ENCODE data around the gene NLGN1.

NLGN1 gene

DNA sequence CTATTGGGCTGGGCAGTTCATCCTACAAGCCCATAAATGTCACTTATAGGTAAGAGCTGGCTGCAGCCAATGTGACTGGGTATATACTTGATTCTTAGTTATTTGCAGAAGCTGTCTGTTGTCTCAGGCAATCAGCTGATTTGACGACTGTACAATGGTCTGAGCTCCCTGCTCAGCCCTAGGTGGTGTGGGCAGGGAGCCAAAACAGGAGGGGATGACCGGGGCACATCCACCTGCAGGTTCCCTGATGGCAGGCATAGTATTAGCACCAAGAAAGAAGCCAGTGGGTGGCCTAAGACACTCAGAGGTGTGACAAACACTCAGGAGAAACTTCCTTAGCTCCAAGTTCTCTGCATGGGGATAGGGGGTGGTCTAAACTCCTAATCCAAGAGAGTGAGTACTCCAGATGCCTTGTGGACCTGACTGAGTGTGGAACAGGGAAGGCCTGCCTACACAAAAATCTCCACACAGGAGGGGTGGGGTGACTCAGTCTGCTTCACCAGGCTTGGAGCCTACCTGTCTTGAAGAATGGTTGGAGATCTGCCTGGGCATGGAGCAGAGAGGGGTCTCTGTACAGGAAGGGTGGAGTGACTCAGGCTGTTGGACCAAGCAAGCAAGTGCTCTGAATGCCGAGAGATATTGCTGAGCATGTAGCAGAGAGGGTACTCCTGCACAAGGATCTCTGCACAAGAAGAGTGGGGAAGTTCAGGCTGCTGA lies 771.2 kb downstream of the NLGN1 start:
- H3K4me3 ChIP-seq (ENCODE audit: low read length), result no peak overlapping the region
- no peak for TF ChIP-seq ZNF274 (IDR thresholded peaks at IDR 0.05; ENCODE audit: low read depth, low read length)

DNA sequence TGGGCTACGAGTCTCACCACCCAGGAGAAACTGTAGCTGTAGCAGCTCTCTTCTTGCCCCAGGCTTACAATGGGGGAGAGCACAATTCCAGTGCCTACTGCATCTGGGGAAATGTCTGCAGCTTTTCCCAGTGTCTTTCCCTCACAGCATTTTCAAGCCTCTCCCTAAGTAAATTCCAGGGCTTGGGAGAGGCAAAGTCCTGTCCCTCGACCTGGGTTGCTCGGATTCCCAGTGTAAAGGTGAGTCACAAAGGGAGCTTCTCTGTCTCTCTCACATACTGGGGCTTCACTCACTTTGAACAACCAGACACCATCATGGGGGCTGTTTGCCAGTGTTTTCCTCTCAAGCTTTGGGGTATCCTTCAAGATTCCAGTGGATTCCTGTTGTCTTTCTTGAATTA lies 772.2 kb downstream of the NLGN1 start:
- no peak for TF ChIP-seq ZNF274 (IDR thresholded peaks at IDR 0.05; ENCODE audit: low read depth, low read length)
- no peak overlapping the region for H3K4me3 ChIP-seq (ENCODE audit: low read length)

DNA sequence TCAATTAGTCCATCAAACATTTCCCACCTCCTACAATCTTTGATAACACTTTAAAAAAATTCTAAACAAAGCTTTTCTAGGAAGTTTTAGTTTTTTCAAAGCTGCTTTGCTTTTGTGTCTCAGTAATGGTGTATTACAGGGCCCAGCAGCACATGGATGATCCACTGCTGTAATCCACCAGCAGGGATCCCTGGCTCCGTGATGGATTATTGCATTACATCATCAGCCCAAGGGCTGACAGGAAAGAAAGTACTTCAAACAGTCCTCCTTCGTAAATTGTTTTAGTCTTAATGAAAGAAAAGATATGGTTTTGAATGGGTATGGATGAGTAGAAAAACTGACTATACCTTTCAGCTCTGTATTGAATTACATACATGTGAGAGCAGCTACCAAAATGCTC lies 772.7 kb downstream of the NLGN1 start:
- no peak for TF ChIP-seq ZNF274 (IDR thresholded peaks at IDR 0.05; ENCODE audit: low read depth, low read length)
- no peak overlapping the region for H3K4me3 ChIP-seq (ENCODE audit: low read length)

DNA sequence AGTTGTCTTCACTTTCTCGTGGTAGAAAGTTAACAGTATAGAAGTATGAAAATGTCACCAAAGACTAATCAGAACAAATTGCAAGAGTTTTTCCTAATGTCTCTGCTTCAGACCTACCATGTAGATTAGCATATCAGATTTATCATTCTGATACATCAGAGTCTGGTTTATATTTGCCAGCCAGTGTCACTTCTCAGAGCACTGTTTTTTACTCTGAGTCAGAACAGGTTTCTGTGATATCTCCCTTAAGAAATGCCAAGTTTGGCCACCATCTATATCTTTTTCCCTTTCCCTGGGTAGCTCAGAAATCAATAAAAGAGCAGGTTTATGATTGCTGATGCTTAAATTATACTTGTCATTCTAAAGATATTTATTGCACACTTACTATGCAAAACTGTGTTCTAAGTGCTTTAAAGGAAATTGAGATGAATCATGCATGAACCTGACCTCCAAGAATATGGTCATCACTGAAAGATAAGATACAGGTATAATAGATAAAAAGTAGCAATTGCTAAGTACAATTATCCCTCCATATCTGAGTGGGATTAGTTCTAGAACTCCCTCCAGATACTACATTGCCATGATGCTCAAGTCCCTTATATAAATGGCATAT lies 788.9 kb downstream of the NLGN1 start:
- H3K4me3 ChIP-seq (ENCODE audit: low read length), result no peak overlapping the region
- TF ChIP-seq ZNF274 (IDR thresholded peaks at IDR 0.05; ENCODE audit: low read depth, low read length), result no peak

DNA sequence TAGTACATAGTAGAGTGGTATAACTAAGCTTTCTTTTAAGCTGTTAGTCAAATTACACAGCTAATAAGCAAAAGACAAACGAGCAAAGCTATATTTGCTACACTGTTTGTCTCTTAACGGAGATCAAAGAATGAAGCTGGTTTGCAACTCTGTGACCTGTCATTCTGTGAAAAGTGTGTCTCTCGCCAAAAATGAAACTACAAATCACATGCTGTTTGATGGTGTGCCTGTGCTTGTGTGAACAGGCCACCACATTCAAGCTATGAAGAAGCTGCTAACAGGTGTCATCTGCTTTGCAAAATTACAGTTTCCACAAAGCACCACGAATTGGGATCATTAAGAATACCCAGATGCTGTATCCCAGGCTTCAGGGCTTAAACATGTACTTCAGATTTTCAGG lies 793.8 kb downstream of the NLGN1 start:
- no peak overlapping the region for H3K4me3 ChIP-seq (ENCODE audit: low read length)

DNA sequence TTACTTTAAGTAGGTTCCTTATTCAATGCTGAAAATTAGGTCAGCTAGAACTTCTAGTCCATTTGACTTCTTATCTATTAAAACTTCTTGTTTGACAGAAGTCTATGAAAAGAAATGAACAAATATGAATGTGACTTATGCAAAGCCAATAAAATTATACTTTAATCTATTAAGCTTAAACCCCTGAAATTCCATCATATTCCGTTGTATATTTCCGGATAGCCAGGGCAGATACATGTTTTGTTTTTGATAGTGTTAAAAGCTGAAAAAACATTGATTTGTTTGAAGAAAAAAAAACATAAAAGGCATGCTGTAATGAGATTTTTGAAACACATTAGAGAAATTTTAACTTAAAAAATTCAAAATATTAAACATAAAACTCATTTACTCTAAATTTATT lies 794.4 kb downstream of the NLGN1 start:
- no peak overlapping the region for H3K4me3 ChIP-seq (ENCODE audit: low read length)
- TF ChIP-seq ZNF274 (IDR thresholded peaks at IDR 0.05; ENCODE audit: low read depth, low read length), result no peak

More for the DNA sequence above, 793.8 kb downstream of the NLGN1 start:
- TF ChIP-seq ZNF274 (IDR thresholded peaks at IDR 0.05; ENCODE audit: low read depth, low read length), result no peak

DNA sequence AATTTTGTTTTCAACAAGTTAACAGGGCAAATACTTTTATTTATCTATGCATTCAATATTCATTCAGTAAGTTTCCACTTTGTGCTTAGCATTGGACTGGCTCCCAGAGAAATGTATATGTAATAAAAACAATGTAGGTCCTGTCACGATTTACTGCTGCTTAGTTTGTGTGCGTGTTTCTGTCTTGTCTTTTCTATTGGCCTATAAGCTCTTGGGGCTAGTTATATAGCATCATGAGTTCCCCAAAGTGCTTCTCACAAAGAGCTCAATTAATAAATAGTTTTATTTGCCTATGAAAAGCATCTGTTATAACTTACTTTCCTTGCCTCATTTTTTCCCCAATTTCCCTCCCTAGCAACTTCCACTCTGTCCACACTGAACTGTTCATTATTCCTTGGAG lies 794.9 kb downstream of the NLGN1 start:
- TF ChIP-seq ZNF274 (IDR thresholded peaks at IDR 0.05; ENCODE audit: low read depth, low read length), result no peak
- no peak overlapping the region for H3K4me3 ChIP-seq (ENCODE audit: low read length)

DNA sequence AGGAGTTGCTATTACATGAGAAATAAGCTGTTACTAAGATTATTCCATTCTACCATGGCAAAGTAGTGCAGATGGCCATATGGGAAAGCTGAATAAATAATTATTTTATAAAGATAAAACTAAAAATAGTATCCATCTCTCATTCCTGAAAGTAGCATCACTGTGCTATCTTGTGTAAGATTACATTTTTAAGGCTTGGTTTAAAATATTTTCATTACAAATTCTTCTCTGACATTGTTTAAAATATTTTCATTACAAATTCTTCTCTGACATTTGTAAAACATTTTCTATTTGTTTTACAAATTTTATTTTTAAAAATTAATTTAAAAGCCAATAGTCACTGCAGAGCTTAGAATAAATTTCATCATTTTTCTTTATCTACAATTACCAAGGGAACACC lies 796.1 kb downstream of the NLGN1 start:
- H3K4me3 ChIP-seq (ENCODE audit: low read length), result no peak overlapping the region
- no peak for TF ChIP-seq ZNF274 (IDR thresholded peaks at IDR 0.05; ENCODE audit: low read depth, low read length)

DNA sequence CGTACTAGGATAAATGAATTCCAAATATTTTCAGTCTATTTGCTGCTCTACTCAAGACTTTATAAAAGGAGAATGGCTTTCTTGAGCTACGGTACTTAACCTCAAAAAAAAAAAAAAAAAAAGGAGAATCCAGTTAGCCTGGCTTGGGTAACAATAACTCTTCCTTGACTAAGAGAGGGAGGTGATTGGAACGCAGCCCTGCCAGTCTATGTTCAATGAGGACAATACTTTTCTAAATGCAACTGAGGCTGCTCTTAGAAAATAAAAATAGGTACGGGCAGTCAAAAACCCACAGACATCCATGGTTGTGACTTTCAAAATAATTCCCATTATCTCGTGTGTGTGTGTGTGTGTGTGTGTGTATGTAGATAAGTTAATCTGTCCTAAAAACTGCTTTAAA lies 799.9 kb downstream of the NLGN1 start:
- no peak for TF ChIP-seq ZNF274 (IDR thresholded peaks at IDR 0.05; ENCODE audit: low read depth, low read length)
- H3K4me3 ChIP-seq (ENCODE audit: low read length), result no peak overlapping the region

DNA sequence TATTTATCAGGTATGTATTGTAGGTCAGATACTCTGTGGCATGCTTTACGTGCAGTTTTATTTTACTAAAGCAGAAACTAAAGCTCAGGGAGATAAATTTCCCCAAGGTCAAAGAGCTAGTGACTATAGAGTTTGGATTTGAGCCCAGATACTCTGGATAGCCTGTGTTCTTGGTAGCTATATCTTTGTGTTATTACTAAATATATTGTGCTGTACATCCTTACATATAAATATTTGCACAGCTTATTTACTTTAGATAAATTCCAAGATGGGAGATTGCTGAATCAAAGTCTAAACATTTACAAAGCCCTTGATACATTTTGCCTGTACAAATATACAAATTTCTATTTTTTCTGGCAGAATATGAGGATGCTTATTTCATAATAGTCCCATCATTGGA lies 800.7 kb downstream of the NLGN1 start:
- no peak for TF ChIP-seq ZNF274 (IDR thresholded peaks at IDR 0.05; ENCODE audit: low read depth, low read length)
- no peak overlapping the region for H3K4me3 ChIP-seq (ENCODE audit: low read length)

DNA sequence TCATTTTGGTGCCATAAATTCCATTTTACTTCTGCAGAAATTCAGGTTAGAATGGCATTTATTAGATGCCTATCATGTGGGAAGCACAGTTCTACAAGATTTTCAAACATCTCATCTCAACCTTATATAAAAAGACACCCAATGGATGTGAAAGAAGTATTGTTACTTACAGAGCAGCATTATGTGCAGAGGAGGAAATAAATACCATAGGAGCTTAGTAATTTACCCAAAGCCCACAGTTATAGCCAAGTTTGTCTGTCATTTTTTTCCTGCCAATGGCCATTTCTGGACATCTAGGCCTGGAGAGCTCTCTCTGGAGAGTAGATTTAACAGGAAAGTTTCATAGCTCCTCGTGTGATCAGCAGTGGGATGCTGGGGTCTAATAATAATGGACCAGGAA lies 802.2 kb downstream of the NLGN1 start:
- H3K4me3 ChIP-seq (ENCODE audit: low read length), result no peak overlapping the region
- no peak for TF ChIP-seq ZNF274 (IDR thresholded peaks at IDR 0.05; ENCODE audit: low read depth, low read length)

DNA sequence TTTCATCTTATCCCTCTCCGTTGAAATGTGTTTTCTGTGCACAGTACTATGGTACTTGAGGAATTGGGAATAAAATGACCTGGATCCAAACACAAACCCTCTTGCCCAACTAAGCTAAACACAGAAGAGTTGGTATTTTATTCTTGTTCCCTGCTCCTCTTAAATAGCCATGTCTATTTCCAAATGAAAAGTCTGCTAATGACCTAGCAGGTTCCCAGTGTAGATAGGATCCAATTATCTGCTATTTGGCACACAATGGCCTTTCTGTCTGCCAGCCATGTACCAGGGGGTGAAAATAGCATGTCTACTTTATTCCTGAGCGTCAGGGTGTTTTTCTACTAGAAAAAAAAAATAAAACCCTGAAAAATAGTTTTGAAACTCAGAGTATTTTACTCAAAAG lies 804.6 kb downstream of the NLGN1 start:
- no peak overlapping the region for H3K4me3 ChIP-seq (ENCODE audit: low read length)
- no peak for TF ChIP-seq ZNF274 (IDR thresholded peaks at IDR 0.05; ENCODE audit: low read depth, low read length)

DNA sequence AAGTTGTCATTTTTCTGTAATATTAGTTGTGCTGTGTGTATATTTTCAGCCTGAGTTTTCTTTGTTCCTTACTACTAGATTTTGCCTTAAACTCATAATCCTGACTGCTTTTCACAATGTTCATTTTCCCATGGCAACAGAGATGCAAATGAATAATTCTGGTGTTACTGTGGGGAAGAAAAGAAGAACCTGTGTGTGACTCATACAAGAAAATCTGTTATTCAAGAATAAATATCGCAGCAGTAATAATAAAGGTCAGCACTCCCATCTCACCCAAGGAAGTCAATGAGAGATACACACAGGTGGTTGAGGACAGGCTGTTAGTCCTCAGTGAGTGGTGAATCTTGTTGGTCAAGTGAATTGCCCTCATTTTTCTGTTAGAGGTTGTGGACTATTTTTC lies 805.0 kb downstream of the NLGN1 start:
- no peak for TF ChIP-seq ZNF274 (IDR thresholded peaks at IDR 0.05; ENCODE audit: low read depth, low read length)
- H3K4me3 ChIP-seq (ENCODE audit: low read length), result no peak overlapping the region

DNA sequence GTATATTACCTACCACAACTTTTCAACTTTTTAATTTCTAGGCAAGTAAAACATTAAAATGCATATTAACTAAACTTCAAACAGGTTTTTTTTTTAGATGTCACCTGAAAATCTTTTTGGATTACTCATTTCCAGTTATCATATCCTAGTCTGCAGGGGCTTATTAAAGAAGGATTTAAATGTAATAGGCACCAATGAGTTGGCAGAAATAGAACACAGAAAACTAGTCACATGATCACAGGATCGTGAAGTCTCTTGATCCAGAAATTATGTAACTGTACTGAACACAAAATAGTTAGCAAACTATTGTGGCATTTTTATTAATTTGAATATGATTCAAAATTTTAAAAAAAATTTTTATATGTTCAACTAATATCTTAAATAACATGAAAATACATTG lies 807.2 kb downstream of the NLGN1 start:
- no peak for TF ChIP-seq ZNF274 (IDR thresholded peaks at IDR 0.05; ENCODE audit: low read depth, low read length)
- H3K4me3 ChIP-seq (ENCODE audit: low read length), result no peak overlapping the region

DNA sequence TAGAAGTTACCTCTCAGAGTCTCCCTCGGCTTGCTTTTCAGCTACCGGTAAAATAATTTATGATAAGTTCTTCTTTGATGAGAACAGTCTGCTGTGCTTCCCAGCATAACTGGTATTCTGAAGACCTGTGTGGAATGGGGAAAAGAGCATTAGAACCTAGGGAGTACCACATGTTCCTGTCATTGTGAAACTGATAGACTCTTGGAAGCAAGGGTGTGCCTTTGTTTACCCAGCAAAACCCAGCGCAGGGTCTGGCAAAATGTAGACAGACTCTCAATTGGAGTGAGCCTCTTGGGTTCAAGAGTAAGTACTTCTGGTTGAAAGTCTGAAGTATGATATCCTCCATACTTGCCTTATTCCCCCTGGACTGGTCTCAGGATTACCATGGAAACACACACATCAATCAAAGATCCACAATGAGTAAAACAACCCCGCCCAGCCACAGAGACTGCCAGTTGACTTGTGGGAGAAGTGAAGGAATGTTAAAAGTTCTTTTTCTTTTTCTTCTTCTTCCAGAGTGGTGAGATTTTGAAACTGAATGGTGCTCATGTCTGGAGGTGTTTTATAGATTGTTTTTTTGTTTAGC lies 809.2 kb downstream of the NLGN1 start:
- TF ChIP-seq ZNF274 (IDR thresholded peaks at IDR 0.05; ENCODE audit: low read depth, low read length), result no peak
- H3K4me3 ChIP-seq (ENCODE audit: low read length), result no peak overlapping the region

All from GM08714 (cell line).